Parathyroid adenoma (tissue), 2 donors: ENCODE results near the gene ZIC2.

ENCODE experiments used
- H2AFZ ChIP-seq: fragments of 300-600 bp; sonication (generic); one replicate; pipeline ENCODE4 v1.7.0; 2017; ENCODE audit warnings: antibody characterized with exemption, mild to moderate bottlenecking
- H3K27ac ChIP-seq: fragments of 300-600 bp; sonication (generic); one replicate; pipeline ENCODE4 v1.7.0; 2017
- H3K27me3 ChIP-seq: fragments of 300-600 bp; sonication (generic); one replicate; pipeline ENCODE4 v1.7.0; 2017; ENCODE audit warnings: low read length; ENCODE audit not compliant: control insufficient read depth, insufficient read depth
- H3K36me3 ChIP-seq: fragments of 300-600 bp; sonication (generic); one replicate; pipeline ENCODE4 v1.7.0; 2017; ENCODE audit warnings: low read length; ENCODE audit not compliant: control insufficient read depth, insufficient read depth
- H3K4me1 ChIP-seq: fragments of 300-600 bp; sonication (generic); one replicate; pipeline ENCODE4 v1.7.0; 2017; ENCODE audit warnings: control low read depth
- H3K4me2 ChIP-seq: fragments of 300-600 bp; sonication (generic); one replicate; pipeline ENCODE4 v1.7.0; 2017; ENCODE audit warnings: low read length
- H3K4me3 ChIP-seq: fragments of 300-600 bp; sonication (generic); one replicate; pipeline ENCODE4 v1.7.0; 2017; ENCODE audit warnings: low read depth, low read length
- H3K79me2 ChIP-seq: fragments of 300-600 bp; sonication (generic); one replicate; pipeline ENCODE4 v1.7.0; 2017; ENCODE audit warnings: control low read depth
- H3K9ac ChIP-seq: fragments of 300-600 bp; sonication (generic); one replicate; pipeline ENCODE4 v1.7.0; 2017; ENCODE audit warnings: mild to moderate bottlenecking
- H3K9me3 ChIP-seq: fragments of 300-600 bp; sonication (generic); one replicate; pipeline ENCODE4 v1.7.0; 2017; ENCODE audit warnings: low read length; ENCODE audit not compliant: control insufficient read depth
- CTCF ChIP-seq: fragments of 300-600 bp; sonication (generic); IDR thresholded peaks from one replicate; pipeline ENCODE4 v1.7.0; 2017; ENCODE audit warnings: antibody characterized with exemption, mild to moderate bottlenecking
- donor health status: primary hyperparathyroidism.

Gene ZIC2

GRCh38 chr13:99980201-99980823 is 1.3 kb upstream of the ZIC2 start:
- H3K9ac ChIP-seq: no peak overlapping the region
- TF ChIP-seq CTCF: no peak
- H3K79me2 ChIP-seq: no peaks in the 10 kb centered on the region
- no peak overlapping the region for H3K4me3 ChIP-seq
- no peaks in the 10 kb centered on the region for H3K9me3 ChIP-seq
- H3K4me2 ChIP-seq: peak overlapping the region; percentile 62
- H3K4me1 ChIP-seq: no peaks in the 10 kb centered on the region
- no peak overlapping the region for H3K27ac ChIP-seq
- no peaks in the 10 kb centered on the region for H3K36me3 ChIP-seq
- H2AFZ ChIP-seq: no peak overlapping the region
- peaks cover 42% of the 10 kb centered on the region for H3K27me3 ChIP-seq

- H3K9me3 ChIP-seq: no peaks in the 10 kb centered on the region
- H3K27me3 ChIP-seq: peaks cover 44% of the 10 kb centered on the region
- no peak overlapping the region for H3K9ac ChIP-seq
- no peak overlapping the region for H3K27ac ChIP-seq
- no peak for TF ChIP-seq CTCF
- H3K4me3 ChIP-seq: no peak overlapping the region
- H3K36me3 ChIP-seq: no peaks in the 10 kb centered on the region
- no peak overlapping the region for H3K4me2 ChIP-seq
- no peaks in the 10 kb centered on the region for H3K4me1 ChIP-seq
- H3K79me2 ChIP-seq: no peaks in the 10 kb centered on the region
- H2AFZ ChIP-seq: no peak overlapping the region
Observed at GRCh38 chr13:99980824-99981734, 505 bp upstream of the ZIC2 start.

- Histone ChIP-seq H2AFZ (no peak overlapping the region), H3K9me3 (no peaks in the 10 kb centered on the region), H3K36me3 (no peaks in the 10 kb centered on the region), H3K27ac (no peak overlapping the region), H3K79me2 (no peaks in the 10 kb centered on the region), H3K4me3 (no peak overlapping the region), H3K4me2 (peak overlapping the region; percentile 38), H3K9ac (no peak overlapping the region), H3K4me1 (no peaks in the 10 kb centered on the region), H3K27me3 (peaks cover 42% of the 10 kb centered on the region)
- TF ChIP-seq CTCF: no peak
Observed at GRCh38 chr13:99982036-99982730, 599 bp downstream of the ZIC2 start.

- Histone ChIP-seq H3K27ac (no peak overlapping the region), H3K36me3 (no peaks in the 10 kb centered on the region), H3K79me2 (no peaks in the 10 kb centered on the region), H3K27me3 (peaks cover 42% of the 10 kb centered on the region), H3K4me3 (no peak overlapping the region), H3K4me2 (no peak overlapping the region), H3K4me1 (no peaks in the 10 kb centered on the region), H2AFZ (no peak overlapping the region), H3K9me3 (no peaks in the 10 kb centered on the region), H3K9ac (no peak overlapping the region)
- TF ChIP-seq CTCF: no peak
Observed at GRCh38 chr13:99982731-99983498, 1.3 kb downstream of the ZIC2 start.
